GM18498 (cell line): ENCODE measurements around the gene CLEC2D.
"Not testable (repeated sequence)": the region's sequence is repeated elsewhere in the genome, so short reads cannot be mapped to it uniquely, and the experiment has no call there.

Experiments
- ATAC-seq: cut with Tn5 transposase; IDR thresholded peaks from one replicate; pipeline ENCODE4 v1.9.1; 2021; ENCODE audit warnings: mild to moderate bottlenecking, moderate library complexity; ENCODE audit not compliant: unreplicated experiment

Gene CLEC2D

DNA sequence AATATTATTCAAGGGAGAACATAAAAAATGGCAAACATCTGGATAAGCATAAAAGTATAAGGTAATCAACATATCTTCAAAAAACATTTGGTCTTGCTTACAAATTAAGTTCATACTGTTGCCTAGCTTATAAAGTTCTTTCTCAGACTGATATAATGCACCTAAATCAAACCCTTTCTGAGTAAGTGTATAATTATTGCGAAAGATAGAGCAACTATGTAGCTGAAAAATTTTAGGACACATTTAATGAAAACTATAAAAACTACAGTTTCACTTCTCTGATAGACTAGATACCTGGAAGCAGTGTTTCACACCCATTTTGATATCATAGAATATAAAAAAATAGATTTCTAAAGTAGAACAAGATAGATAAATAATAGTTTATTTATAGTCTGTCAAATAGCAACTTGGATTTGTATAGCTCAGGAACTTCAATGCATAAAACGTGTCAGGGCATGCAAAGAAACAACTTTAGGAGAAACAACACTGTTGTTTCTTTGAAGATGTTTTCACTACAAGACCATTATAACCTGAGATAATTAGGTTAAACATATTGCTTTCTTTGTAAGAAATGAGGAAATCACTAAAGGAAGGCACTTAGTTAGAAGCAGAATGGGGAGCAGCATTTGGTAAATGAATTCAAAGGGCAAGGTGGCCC lies 55.8 kb downstream of the CLEC2D start:
- no peak for ATAC-seq

GRCh38 chr12:9727813-9728212 lies 58.3 kb downstream of the CLEC2D start:
- ATAC-seq: no peak

DNA sequence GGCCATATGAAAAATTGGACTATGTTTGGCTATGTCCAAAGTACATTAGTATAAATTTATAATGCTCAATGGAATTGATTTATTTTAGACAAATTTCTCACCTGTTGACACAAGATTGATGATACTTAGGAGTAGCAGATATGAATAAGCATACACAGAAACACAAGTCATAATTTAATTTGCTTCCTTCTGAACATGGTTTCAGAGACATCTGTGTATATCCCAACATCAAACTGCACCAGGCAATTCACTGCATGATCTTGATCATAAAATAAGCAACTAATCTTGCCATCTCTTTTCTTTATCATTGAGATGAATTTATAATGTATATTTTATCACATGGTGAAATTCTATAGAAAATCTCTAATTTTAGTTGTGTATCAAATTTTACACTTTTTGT lies 59.6 kb downstream of the CLEC2D start:
- no peak for ATAC-seq

DNA sequence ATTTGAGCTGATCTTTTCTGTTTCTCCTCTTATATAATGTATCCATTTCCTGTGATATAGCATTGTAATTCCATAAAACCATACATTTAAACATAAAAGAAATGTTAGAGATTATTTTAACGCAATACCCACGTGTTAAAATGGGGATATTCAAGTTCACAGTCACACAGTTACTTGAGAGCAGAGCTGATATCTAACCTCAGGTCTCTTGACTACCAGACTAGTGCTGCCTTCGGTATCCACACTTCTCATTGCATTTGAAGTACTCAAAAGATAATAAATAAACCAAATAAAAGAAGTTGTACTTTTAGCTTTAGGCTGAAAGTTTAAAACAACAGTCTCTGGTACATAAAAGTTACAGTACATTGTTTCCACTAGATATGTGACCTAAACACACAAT lies 60.5 kb downstream of the CLEC2D start:
- no peak for ATAC-seq

DNA sequence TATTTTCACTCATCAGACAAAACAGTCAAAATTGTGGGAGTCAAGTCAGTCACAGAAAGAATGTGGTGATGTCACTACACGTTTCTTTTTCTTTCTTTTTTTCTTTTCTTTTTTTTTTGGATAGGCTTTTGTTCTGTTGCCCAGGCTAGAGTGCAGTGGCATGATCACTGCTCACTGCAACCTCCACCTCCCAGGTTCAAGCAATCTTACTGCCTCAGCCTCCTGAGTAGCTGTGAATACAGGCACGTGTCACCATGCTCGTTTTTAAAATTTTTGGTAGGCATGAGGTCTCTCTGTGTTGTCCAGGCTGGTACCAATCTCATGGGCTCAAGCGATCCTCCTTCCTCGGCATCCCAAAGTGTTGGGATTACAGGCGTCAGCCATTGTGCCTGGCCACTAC lies 61.1 kb downstream of the CLEC2D start:
- ATAC-seq: no peak

DNA sequence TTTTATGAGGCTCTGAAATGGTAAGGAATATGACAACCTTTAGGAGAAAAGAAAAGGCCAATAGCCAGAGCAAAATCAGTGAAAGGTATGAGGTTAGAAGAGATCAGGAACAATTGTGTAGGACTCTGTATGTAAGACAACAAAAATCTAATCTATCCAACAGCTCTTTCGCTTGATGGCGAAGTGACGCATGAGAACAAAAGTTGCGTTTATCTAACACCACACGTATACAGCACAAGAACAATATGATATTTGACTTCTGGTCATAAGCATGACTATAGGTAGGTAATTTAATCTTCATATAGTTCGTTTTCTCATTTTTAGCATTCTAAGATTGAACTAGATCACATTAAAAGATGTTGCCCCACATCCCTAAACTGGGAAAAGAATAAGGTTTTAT lies 61.9 kb downstream of the CLEC2D start:
- no peak for ATAC-seq

DNA sequence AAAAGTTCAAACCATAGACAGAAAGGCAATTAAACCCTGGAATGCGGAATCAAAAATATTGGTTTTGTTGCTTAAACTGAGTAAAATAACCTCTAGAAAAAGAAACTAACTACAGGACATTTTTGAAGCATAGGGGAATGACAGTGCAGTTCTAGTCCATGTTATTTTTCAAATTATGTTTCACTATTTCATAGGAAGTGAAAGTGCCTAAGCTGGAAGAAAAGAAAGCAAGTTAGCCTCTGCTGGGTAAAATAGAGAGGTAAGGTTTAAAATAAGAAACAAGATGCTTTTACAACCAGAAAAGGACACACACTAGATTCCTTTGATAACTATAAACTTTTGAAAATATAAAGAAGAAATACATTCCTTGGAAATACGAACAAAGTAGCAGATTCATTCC lies 62.3 kb downstream of the CLEC2D start:
- ATAC-seq: peak; percentile 38

GRCh38 chr12:9732921-9733461 lies 63.5 kb downstream of the CLEC2D start, which contains the start of gene CLECL1:
CLECL1 (minus strand) TSS chr12:9733097.
- peak; percentile 36 for ATAC-seq

GRCh38 chr12:9735601-9736000 lies 66.1 kb downstream of the CLEC2D start:
- no peak for ATAC-seq

DNA sequence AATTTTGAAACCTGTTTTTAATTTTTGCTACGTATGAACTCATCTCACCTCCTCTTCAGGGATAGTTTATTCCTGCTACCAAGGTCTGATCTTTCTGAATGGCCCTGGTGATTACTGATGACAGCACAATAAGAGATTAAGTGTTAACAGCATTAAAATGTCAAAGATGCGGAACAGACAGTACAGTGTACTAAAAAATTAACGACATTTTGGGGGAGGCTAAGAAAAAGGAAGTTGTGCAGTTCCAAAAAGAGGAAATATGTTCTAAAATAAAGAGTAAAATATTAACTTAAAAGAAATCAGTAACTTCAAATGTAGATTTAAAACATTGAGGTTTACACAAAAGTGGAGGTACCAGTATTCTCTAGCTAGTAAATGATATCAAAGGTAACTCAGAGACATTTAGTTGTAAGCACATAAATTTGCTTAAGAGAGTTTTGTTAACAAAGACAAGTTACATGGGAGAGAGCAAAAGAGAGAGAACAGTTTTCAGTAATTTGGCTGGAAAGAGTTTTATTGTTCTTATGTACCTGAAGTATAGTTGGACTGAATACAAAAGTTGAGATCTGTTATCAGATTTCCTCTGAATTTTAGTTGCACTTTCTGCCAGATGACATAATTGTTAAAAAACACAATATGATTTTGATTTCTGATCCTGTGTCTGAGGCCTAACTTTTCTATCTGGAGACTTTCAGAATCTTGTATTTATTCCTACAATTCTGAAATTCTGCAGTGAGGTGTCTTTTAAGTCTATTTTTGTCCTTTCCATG lies 67.6 kb downstream of the CLEC2D start:
- no peak for ATAC-seq

DNA sequence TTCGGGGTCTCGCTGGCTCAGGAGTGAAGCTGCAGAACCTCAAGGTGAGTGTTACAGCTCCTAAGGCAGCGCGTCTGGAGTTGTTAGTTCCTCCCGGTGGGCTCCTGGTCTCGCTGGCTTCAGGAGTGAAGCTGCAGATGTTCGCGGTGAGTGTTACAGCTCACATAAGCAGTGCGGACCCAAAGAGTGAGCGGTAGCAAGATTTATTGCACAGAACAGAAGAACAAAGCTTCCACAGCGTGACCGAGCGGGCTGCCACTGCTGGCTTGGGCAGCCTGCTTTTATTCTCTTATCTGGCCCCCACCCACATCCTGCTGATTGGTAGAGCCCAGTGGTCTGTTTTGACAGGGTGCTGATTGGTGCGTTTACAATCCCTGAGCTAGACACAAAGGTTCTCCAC lies 69.4 kb downstream of the CLEC2D start:
- ATAC-seq: not testable (repeated sequence)

DNA sequence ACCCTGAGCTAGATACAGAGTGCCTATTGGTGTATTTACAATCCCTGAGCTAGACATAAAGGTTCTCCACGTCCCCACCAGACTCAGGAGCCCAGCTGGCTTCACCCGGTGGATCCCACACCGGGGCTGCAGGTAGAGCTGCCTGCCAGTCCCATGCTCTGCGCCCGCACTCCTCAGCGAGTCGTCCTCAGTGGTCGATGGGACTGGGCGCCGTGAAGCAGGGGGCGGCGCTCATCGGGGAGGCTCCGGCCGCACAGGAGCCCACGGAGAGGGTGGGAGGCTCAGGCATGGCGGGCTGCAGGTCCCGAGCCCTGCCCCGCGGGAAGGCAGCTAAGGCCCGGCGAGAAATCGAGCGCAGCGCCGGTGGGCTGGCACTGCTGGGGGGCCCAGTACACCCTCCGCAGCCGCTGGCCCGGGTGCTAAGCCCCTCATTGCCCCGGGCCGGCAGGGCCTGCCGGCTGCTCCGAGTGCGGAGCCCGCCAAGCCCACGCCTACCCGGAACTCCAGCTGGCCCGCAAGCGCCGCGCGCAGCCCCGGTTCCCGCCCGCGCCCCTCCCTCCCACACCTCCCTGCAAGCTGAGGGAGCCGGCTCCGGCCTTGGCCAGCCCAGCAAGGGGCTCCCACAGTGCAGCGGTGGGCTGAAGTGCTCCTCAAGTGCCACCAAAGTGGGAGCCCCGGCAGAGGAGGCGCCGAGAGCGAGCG lies 70.0 kb downstream of the CLEC2D start:
- ATAC-seq: not testable (repeated sequence)

- ATAC-seq: no peak
Observed at GRCh38 chr12:9740106-9740750, 70.7 kb downstream of the CLEC2D start.

DNA sequence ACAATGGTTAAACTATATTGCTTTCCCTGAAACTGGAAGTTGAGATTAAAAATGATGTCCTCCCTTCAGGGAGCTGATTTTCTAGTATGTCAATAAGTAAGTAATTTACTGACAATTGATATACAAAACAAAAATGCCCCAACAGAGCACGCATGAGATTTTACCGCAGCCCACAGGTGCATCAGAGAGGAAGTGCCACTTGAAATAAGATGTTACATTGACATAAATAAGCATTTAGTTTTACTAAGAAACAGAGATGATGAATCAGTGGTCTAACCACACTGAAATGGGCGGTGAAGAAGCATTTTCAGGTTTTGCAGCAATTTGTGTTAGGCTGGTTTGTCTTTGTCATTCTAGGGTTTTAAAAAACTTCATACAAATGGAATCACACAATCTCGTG lies 72.2 kb downstream of the CLEC2D start:
- ATAC-seq: peak; percentile 77

DNA sequence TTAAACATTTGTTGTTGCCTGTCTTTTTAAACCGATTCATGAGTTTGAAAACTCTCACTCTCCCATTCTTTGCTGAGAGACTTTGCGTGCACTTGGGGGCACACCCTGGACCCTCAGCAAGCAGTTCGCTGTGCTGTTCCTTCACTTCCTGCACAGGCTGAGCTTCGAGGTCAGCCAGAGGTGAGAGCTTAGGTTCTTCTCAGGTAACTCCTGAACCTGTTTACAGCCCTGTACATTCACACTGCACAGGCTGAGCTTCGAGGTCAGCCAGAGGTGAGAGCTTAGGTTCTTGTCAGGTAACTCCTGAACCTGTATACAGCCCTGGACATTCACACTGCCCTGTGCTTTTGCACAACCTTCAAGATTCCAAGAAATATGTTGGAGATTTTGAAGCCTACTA lies 73.1 kb downstream of the CLEC2D start:
- peak; percentile 41 for ATAC-seq

GRCh38 chr12:9745199-9745598 lies 75.7 kb downstream of the CLEC2D start:
- ATAC-seq: no peak
